ENCODE results near the gene PDE1C.

PDE1C gene

DNA sequence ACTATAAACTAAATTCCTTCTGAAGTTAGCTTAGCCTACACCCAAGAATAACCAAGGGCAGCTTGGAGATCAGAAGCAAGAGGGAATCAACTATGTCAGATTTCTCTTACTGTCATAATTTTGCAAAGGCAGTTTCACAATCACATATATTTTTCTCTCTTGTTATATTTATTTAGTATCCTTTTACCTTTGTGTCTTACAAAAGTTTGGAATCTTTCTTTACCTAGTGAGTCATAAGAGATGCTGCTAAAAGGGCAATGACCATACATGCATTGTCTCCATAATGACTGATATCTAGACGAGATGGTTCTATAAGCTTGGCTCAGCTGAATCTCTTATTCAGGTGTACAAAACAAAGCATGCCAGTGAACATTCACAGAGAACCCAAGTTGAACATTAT is 322.1 kb downstream of the PDE1C start:
- WGBS, 2 experiments (ENCODE audit: insufficient coverage in 2 of 2): 100% methylated on average over 1 of the region's 1 CpG; no CpG with 5 or more reads in 1 of the 2 experiments
- no peak overlapping the region for H3K27ac ChIP-seq (ENCODE audit: low read depth, low read length, severe bottlenecking)

DNA sequence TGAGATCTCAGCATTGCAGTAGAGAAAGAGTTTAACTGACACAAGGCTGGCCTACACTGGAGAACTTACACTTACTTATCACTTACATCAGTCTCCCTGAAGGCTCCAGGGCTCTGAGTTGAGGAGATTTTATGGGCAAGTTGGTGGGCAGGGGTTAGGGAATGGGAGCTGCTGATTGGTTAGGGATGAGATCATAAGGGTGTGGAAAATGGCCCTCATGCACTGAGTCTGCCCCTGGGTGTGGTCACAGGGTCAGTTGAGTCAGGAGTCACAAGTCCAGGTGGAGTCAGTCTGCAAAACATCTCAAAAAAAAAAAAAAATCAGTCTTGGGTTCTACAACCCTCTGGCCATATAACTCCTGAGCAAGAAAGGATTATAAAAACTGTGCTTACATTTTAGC is 322.7 kb downstream of the PDE1C start:
- Histone ChIP-seq H3K4me3 (ENCODE audit: extremely low read depth, insufficient read depth, low read length, poor library complexity, severe bottlenecking) (no peak overlapping the region), H3K4me1 (ENCODE audit: control insufficient read depth, insufficient read depth, low read length, poor library complexity, severe bottlenecking) (peaks cover 6% of the 10 kb centered on the region), H3K36me3 (ENCODE audit: control insufficient read depth, insufficient read depth, low read length) (no peaks in the 10 kb centered on the region), H3K9me3 (ENCODE audit: control insufficient read depth, low read length) (no peaks in the 10 kb centered on the region), H3K27ac (ENCODE audit: low read depth, low read length, severe bottlenecking) (no peak overlapping the region)

More for the DNA sequence above, 322.1 kb downstream of the PDE1C start:
- H3K9me3 ChIP-seq (ENCODE audit: control insufficient read depth, low read length): no peaks in the 10 kb centered on the region
- no peak overlapping the region for H3K4me3 ChIP-seq (ENCODE audit: extremely low read depth, insufficient read depth, low read length, poor library complexity, severe bottlenecking)
- no peaks in the 10 kb centered on the region for H3K36me3 ChIP-seq (ENCODE audit: control insufficient read depth, insufficient read depth, low read length)
- peaks cover 5% of the 10 kb centered on the region for H3K4me1 ChIP-seq (ENCODE audit: control insufficient read depth, insufficient read depth, low read length, poor library complexity, severe bottlenecking)

GRCh38 chr7:31744294-31744874 is 325.8 kb downstream of the PDE1C start:
- Histone ChIP-seq H3K4me3 (ENCODE audit: extremely low read depth, insufficient read depth, low read length, poor library complexity, severe bottlenecking) (no peak overlapping the region), H3K4me1 (ENCODE audit: control insufficient read depth, insufficient read depth, low read length, poor library complexity, severe bottlenecking) (peaks cover 6% of the 10 kb centered on the region), H3K27ac (ENCODE audit: low read depth, low read length, severe bottlenecking) (no peak overlapping the region), H3K36me3 (ENCODE audit: control insufficient read depth, insufficient read depth, low read length) (no peaks in the 10 kb centered on the region), H3K9me3 (ENCODE audit: control insufficient read depth, low read length) (no peaks in the 10 kb centered on the region)
- WGBS, 2 experiments (ENCODE audit: insufficient coverage in 2 of 2): 0 to 7% methylated on average over 1 to 3 of the region's 4 CpGs

DNA sequence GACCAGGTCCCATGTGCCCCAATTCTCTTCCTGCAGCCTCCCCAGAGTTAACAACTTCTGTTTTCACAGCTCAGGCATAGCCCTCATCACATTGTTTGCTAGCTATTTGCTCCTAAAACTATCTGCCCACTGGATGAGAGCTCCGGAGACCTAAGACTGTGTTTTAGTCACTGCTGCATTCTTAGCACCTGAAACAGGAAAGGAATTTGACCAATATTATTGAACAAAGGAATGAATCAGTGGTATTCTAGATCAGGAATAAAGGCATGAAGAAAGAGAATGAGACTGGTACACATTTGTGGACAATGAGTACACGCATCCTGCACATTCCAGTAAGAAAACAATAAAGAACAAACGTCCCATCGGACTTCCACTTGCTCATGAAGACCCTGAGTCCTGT is 328.4 kb downstream of the PDE1C start:
- Histone ChIP-seq H3K27ac (ENCODE audit: low read depth, low read length, severe bottlenecking) (no peak overlapping the region), H3K4me1 (ENCODE audit: control insufficient read depth, insufficient read depth, low read length, poor library complexity, severe bottlenecking) (peaks cover 6% of the 10 kb centered on the region), H3K36me3 (ENCODE audit: control insufficient read depth, insufficient read depth, low read length) (no peaks in the 10 kb centered on the region), H3K4me3 (ENCODE audit: extremely low read depth, insufficient read depth, low read length, poor library complexity, severe bottlenecking) (no peak overlapping the region), H3K9me3 (ENCODE audit: control insufficient read depth, low read length) (no peaks in the 10 kb centered on the region)
- 65 to 97% methylated on average over 4 of the region's 4 CpGs for WGBS, 2 experiments (ENCODE audit: insufficient coverage in 2 of 2)

GRCh38 chr7:31735991-31736982 is 333.9 kb downstream of the PDE1C start:
- Histone ChIP-seq H3K9me3 (ENCODE audit: control insufficient read depth, low read length) (no peaks in the 10 kb centered on the region), H3K36me3 (ENCODE audit: control insufficient read depth, insufficient read depth, low read length) (no peaks in the 10 kb centered on the region), H3K27ac (ENCODE audit: low read depth, low read length, severe bottlenecking) (no peak overlapping the region), H3K4me3 (ENCODE audit: extremely low read depth, insufficient read depth, low read length, poor library complexity, severe bottlenecking) (no peak overlapping the region), H3K4me1 (ENCODE audit: control insufficient read depth, insufficient read depth, low read length, poor library complexity, severe bottlenecking) (no peaks in the 10 kb centered on the region)
- 90 to 92% methylated on average over 5 of the region's 11 CpGs for WGBS, 2 experiments (ENCODE audit: insufficient coverage in 2 of 2)

DNA sequence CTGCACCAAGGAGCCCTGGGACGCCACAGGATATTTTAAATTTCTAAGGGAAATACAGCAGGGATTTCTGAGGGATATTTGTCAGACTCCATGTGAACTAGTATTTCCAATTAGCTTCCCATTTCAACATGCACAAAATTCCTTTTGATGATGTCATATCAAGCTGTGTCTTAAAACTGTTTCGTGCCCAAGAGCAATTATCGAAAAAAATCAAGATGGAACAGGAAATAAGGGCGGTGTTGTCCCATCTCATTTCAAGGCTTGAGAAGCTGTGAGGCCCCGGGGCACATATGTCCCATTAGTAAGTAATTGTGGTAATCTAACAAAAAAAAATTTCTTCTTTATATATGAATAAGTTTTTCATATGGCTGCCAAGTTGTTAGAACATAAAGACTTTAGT is 335.8 kb downstream of the PDE1C start:
- Histone ChIP-seq H3K4me1 (ENCODE audit: control insufficient read depth, insufficient read depth, low read length, poor library complexity, severe bottlenecking) (no peaks in the 10 kb centered on the region), H3K27ac (ENCODE audit: low read depth, low read length, severe bottlenecking) (no peak overlapping the region), H3K9me3 (ENCODE audit: control insufficient read depth, low read length) (no peaks in the 10 kb centered on the region), H3K4me3 (ENCODE audit: extremely low read depth, insufficient read depth, low read length, poor library complexity, severe bottlenecking) (no peak overlapping the region), H3K36me3 (ENCODE audit: control insufficient read depth, insufficient read depth, low read length) (no peaks in the 10 kb centered on the region)
- WGBS, 2 experiments (ENCODE audit: insufficient coverage in 2 of 2): 81 to 90% methylated on average over 2 to 3 of the region's 5 CpGs

DNA sequence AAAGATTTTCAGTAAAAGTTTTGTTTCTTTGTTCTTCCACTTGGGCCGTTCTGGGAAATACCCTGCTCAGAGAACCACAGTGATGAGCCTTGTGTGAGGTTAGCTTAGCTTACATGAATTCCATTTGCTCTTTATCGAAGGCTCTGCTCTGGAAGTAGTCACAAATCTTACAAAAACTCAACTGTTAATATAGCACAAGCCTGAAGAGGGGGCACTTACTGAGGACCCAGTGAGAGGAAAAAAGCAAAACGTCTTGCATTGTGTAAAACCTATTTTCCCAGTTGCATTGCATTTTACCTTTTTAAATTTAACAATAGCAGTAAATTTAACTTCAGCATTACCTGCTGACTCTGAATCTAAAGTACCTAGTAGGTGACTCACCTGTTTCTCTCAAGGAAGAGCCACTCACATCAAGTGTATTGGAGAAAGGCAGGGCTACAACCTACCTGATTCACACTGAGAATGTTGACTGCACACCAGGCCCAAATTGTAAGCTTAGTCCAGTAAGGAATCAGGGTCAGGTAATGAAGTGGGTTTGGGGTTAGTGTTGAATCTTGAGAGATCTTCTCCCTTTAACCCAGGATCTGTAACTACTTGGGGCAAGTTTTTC is 340.9 kb downstream of the PDE1C start:
- Histone ChIP-seq H3K9me3 (ENCODE audit: control insufficient read depth, low read length) (no peaks in the 10 kb centered on the region), H3K4me1 (ENCODE audit: control insufficient read depth, insufficient read depth, low read length, poor library complexity, severe bottlenecking) (no peaks in the 10 kb centered on the region), H3K4me3 (ENCODE audit: extremely low read depth, insufficient read depth, low read length, poor library complexity, severe bottlenecking) (no peak overlapping the region), H3K36me3 (ENCODE audit: control insufficient read depth, insufficient read depth, low read length) (no peaks in the 10 kb centered on the region), H3K27ac (ENCODE audit: low read depth, low read length, severe bottlenecking) (no peak overlapping the region)
- 60 to 67% methylated on average over 1 of the region's 3 CpGs for WGBS, 2 experiments (ENCODE audit: insufficient coverage in 2 of 2)

GRCh38 chr7:31724696-31725095 is 345.5 kb downstream of the PDE1C start:
- no CpG with 5 or more reads among the region's 3 CpGs for WGBS, 2 experiments (ENCODE audit: insufficient coverage in 2 of 2)
- H3K36me3 ChIP-seq (ENCODE audit: control insufficient read depth, insufficient read depth, low read length): no peaks in the 10 kb centered on the region
- H3K4me3 ChIP-seq (ENCODE audit: extremely low read depth, insufficient read depth, low read length, poor library complexity, severe bottlenecking): no peak overlapping the region
- H3K27ac ChIP-seq (ENCODE audit: low read depth, low read length, severe bottlenecking): no peak overlapping the region
- H3K9me3 ChIP-seq (ENCODE audit: control insufficient read depth, low read length): no peaks in the 10 kb centered on the region
- no peaks in the 10 kb centered on the region for H3K4me1 ChIP-seq (ENCODE audit: control insufficient read depth, insufficient read depth, low read length, poor library complexity, severe bottlenecking)

- Histone ChIP-seq H3K9me3 (ENCODE audit: control insufficient read depth, low read length) (no peaks in the 10 kb centered on the region), H3K36me3 (ENCODE audit: control insufficient read depth, insufficient read depth, low read length) (no peaks in the 10 kb centered on the region), H3K4me1 (ENCODE audit: control insufficient read depth, insufficient read depth, low read length, poor library complexity, severe bottlenecking) (no peaks in the 10 kb centered on the region), H3K4me3 (ENCODE audit: extremely low read depth, insufficient read depth, low read length, poor library complexity, severe bottlenecking) (no peak overlapping the region), H3K27ac (ENCODE audit: low read depth, low read length, severe bottlenecking) (no peak overlapping the region)
- 95 to 100% methylated on average over 1 to 2 of the region's 8 CpGs for WGBS, 2 experiments (ENCODE audit: insufficient coverage in 2 of 2)
These were observed 349.8 kb downstream of the PDE1C start for GRCh38 chr7:31720366-31720765.

DNA sequence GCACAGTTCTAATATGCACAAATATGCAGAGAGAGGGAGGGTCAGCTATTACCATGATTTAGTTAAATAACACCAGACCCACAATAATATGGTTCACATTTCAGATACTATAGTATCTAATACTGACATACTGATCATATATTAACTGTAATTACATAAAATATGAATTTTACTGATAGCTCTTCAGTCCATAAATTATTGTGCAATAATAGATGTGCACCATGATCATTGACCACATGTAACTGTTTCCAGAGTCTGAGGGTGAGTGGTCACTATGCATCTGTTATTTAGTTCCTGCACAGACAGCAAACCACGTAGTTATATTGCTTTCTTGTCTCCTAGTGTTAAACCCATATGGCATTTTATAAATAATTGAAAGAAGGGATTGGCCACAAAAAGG is 353.9 kb downstream of the PDE1C start:
- no peaks in the 10 kb centered on the region for H3K9me3 ChIP-seq (ENCODE audit: control insufficient read depth, low read length)

More for the DNA sequence above, 353.9 kb downstream of the PDE1C start:
- no peaks in the 10 kb centered on the region for H3K4me1 ChIP-seq (ENCODE audit: control insufficient read depth, insufficient read depth, low read length, poor library complexity, severe bottlenecking)
- no peak overlapping the region for H3K27ac ChIP-seq (ENCODE audit: low read depth, low read length, severe bottlenecking)
- no peaks in the 10 kb centered on the region for H3K36me3 ChIP-seq (ENCODE audit: control insufficient read depth, insufficient read depth, low read length)
- WGBS, 2 experiments (ENCODE audit: insufficient coverage in 2 of 2): 83% methylated on average over 1 of the region's 1 CpG; no CpG with 5 or more reads in 1 of the 2 experiments
- H3K4me3 ChIP-seq (ENCODE audit: extremely low read depth, insufficient read depth, low read length, poor library complexity, severe bottlenecking): no peak overlapping the region

Data from mesodermal cell (in vitro differentiated cells).